Esophagus squamous epithelium (tissue), 5 donors: ENCODE measurements around the gene LRRC49. TPM values are rescaled to one million over a fixed set of nuclear protein-coding genes. Genes with fewer than 3 reads are reported as not detected.
"Not testable (repeated sequence)": the region's sequence is repeated elsewhere in the genome, so short reads cannot be mapped to it uniquely, and the experiment has no call there.

Source experiments
- DNase-seq: peaks from one replicate; lab custom pipeline; 2025; lab: John Stamatoyannopoulos, UW
- H3K27ac ChIP-seq, 4 donors: fragments of 200-600 bp; sonication (generic); one replicate each; pipeline ENCODE4 v1.5.1; 2016 to 2019; ENCODE audit warnings: mild to moderate bottlenecking in 1 of 4
- H3K27me3 ChIP-seq, 4 donors: fragments of 200-600 bp; sonication (generic); 1 replicate in 3 of 4; 2 replicates in 1 of 4; pipeline versions ENCODE4 v1.5.1 to v1.6.0; 2017 to 2021; ENCODE audit warnings: antibody characterized with exemption in 1 of 4
- H3K36me3 ChIP-seq, 3 donors: fragments of 200-600 bp; sonication (generic); one replicate each; pipeline ENCODE4 v1.5.1; 2016 to 2019
- H3K4me1 ChIP-seq, 3 donors: fragments of 200-600 bp; sonication (generic); one replicate each; pipeline ENCODE4 v1.5.1; 2017 to 2019
- H3K4me3 ChIP-seq, 4 donors: fragments of 200-600 bp; sonication (generic); 1 replicate in 3 of 4; 2 replicates in 1 of 4; pipeline ENCODE4 v1.5.1; 2016 to 2019; ENCODE audit warnings: mild to moderate bottlenecking in 2 of 4, moderate library complexity in 1 of 4
- H3K9me3 ChIP-seq, 3 donors: fragments of 200-600 bp; sonication (generic); one replicate each; pipeline ENCODE4 v1.5.1; 2016 to 2019
- POLR2A ChIP-seq, 4 donors: fragments of 450-650 bp; IDR thresholded peaks; one replicate each; pipeline ENCODE4 v1.6.1; 2017; ENCODE audit warnings: antibody characterized with exemption in 4 of 4, mild to moderate bottlenecking in 4 of 4, moderate library complexity in 3 of 4
- WGBS, 2 donors: methylation state at CpG; one replicate each; pipeline ENCODE4 v1.1.5; 2018; 5-methylcytosine and 5-hydroxymethylcytosine counted together
- intact Hi-C: fragments of 100-400 bp; cut with DNase I; formaldehyde crosslinking; loops from one replicate; pipeline ENCODE4 v1.15.0; 2022
- total RNA-seq, 4 donors: library from RNA; depleted of rRNA; stranded (reverse); fragments of >200 nt; gene quantifications; one replicate each; pipeline ENCODE4 v1.1.0, GENCODE V29; 2016
- TF ChIP-seq, protein P1 (sequence below), 6 experiments: fragments of 450-650 bp in 4 of 6; fragments of 200-600 bp in 2 of 6; sonication (generic) in 2 of 6; IDR thresholded peaks; one replicate each; pipeline ENCODE4 v1.5.1; 2016 to 2019; ENCODE audit warnings: antibody characterized with exemption in 6 of 6, mild to moderate bottlenecking in 4 of 6, moderate library complexity in 4 of 6
- donor health status: DM: yes; HTN: yes; CAD: no.

LRRC49 gene
- total RNA-seq, 4 donors from 2014 or later, result 0.34 to 5.5 (median 4.8) TPM

DNA sequence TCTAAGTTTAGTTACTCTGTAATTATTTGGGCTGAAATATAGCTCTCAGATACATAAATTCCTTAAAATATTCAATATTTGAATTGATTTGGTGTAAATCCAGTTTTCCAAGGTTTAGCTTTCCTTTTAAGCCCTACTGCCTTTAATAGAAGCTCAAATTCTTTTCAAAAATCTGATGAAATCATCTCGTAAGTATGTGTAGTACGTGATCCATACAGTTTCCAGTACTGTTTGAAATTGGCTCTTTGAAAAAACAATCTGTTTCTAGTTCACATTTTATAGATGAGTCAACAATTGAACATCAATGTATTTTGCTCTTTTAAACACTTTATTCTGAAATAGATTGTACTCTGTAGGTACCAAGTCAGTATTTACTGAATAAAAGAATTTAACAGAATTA, 84.2 kb downstream of the LRRC49 start:
- DNase-seq, result no peak
- WGBS, 2 donors, result 38 to 58% methylated on average over 2 of the region's 2 CpGs
- no peak for TF ChIP-seq POLR2A (IDR thresholded peaks at IDR 0.05)
- TF ChIP-seq, protein P1, sequence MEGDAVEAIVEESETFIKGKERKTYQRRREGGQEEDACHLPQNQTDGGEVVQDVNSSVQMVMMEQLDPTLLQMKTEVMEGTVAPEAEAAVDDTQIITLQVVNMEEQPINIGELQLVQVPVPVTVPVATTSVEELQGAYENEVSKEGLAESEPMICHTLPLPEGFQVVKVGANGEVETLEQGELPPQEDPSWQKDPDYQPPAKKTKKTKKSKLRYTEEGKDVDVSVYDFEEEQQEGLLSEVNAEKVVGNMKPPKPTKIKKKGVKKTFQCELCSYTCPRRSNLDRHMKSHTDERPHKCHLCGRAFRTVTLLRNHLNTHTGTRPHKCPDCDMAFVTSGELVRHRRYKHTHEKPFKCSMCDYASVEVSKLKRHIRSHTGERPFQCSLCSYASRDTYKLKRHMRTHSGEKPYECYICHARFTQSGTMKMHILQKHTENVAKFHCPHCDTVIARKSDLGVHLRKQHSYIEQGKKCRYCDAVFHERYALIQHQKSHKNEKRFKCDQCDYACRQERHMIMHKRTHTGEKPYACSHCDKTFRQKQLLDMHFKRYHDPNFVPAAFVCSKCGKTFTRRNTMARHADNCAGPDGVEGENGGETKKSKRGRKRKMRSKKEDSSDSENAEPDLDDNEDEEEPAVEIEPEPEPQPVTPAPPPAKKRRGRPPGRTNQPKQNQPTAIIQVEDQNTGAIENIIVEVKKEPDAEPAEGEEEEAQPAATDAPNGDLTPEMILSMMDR (IDR thresholded peaks at IDR 0.05), result no peak

DNA sequence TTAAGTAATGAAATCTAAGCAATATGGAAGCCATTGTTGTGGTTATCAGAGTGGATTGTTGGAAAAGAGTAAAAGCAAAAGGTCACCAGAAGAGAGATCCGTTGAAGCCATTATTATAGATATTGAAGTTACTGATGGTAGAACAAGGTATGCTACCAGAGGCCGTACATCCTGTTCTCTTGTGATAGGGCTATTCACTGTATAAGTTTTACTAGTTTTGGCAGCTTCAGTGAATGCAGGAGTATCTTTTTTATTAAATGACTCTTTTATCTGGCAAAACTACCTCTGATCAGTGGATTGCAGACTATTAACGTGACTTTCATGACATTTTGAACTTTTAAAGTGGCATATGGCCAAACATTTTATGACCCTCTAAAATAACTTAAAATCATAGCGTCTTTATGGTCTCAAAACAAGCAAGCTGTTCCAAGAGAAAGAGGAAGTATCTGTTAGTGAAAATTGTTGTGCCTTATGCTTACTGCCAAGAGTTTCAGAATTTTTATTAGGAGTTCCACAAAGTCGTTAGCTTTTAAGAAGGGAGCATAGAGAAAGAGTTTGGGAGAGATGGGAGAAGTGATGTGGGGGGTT, 102.9 kb downstream of the LRRC49 start:
- intact Hi-C loops, result no loop called here
- WGBS, 2 donors, result 48 to 52% methylated on average over 5 of the region's 5 CpGs
- TF ChIP-seq, protein P1 (IDR thresholded peaks at IDR 0.05), result no peak
- no peak for TF ChIP-seq POLR2A (IDR thresholded peaks at IDR 0.05)

More for the DNA sequence above, 84.2 kb downstream of the LRRC49 start:
- Histone ChIP-seq H3K36me3 (no peaks in the 10 kb centered on the region), H3K27me3 (no peaks in the 10 kb centered on the region), H3K9me3 (peaks cover 0 to 3% (median 0%) of the 10 kb centered on the region in 3 donors), H3K27ac (no peak overlapping the region), H3K4me3 (no peak overlapping the region), H3K4me1 (peaks cover 0 to 5% (median 0%) of the 10 kb centered on the region in 3 donors)
- intact Hi-C loops, result no loop called here

DNA sequence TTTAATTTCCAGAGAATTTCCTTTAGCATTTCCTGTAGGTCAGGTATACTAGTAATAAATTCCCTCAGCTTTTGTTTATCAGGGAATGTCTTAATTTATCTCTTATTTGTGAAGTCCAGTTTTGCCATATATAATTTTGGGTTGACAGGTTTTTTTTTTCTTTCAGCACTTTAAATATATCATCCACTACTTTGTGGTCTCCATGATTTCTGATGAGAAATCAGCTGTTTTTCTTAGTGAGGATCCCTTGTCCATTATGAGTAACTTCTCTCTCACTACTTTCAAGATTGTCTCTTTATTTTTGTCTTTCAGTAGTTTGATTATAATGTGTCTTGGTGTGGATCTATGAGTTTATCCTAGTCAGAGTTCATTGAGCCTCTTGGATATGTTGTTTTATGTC, 105.7 kb downstream of the LRRC49 start:
- Histone ChIP-seq H3K27ac (no peak overlapping the region), H3K4me1 (no peaks in the 10 kb centered on the region), H3K9me3 (no peaks in the 10 kb centered on the region), H3K4me3 (no peak overlapping the region), H3K27me3 (no peaks in the 10 kb centered on the region), H3K36me3 (peaks cover 0 to 14% (median 0%) of the 10 kb centered on the region in 3 donors)
- intact Hi-C loops, result no loop called here
- DNase-seq, result no peak
- no peak for TF ChIP-seq POLR2A (IDR thresholded peaks at IDR 0.05)
- TF ChIP-seq, protein P1 (IDR thresholded peaks at IDR 0.05), result no peak

More for the DNA sequence above, 102.9 kb downstream of the LRRC49 start:
- Histone ChIP-seq H3K9me3 (peaks cover 0 to 6% (median 0%) of the 10 kb centered on the region in 3 donors), H3K27me3 (no peaks in the 10 kb centered on the region), H3K36me3 (peaks cover 0 to 24% (median 0%) of the 10 kb centered on the region in 3 donors), H3K4me1 (no peaks in the 10 kb centered on the region), H3K27ac (no peak overlapping the region), H3K4me3 (no peak overlapping the region)
- DNase-seq, result no peak

DNA sequence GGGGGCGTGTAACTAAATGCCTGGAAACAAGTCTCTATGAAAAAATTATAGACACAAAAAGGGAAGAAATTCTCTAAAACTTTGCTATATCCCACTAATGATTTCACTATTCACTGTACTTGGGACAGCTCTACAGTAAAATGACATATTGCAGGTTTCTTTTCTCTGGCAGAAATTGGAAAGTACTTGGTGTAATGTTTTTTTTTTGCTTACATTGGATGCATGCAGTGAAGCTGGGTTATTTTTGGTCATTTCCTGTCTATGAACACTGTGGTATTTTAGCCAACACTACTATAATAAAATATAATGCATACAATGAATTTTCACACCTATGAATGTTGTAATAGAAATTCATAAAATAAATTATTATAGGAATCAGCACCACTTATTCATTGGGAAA, 109.7 kb downstream of the LRRC49 start:
- H3K4me3 ChIP-seq, result no peak overlapping the region
- 64 to 79% methylated on average over 1 of the region's 1 CpG for WGBS, 2 donors
- no peak for TF ChIP-seq POLR2A (IDR thresholded peaks at IDR 0.05)
- TF ChIP-seq, protein P1 (IDR thresholded peaks at IDR 0.05), result no peak
- DNase-seq, result no peak
- H3K36me3 ChIP-seq, result peaks cover 0 to 14% (median 0%) of the 10 kb centered on the region in 3 donors
- no peaks in the 10 kb centered on the region for H3K9me3 ChIP-seq
- no peaks in the 10 kb centered on the region for H3K4me1 ChIP-seq
- H3K27me3 ChIP-seq, result no peaks in the 10 kb centered on the region
- H3K27ac ChIP-seq, result no peak overlapping the region
- intact Hi-C loops, result no loop called here

DNA sequence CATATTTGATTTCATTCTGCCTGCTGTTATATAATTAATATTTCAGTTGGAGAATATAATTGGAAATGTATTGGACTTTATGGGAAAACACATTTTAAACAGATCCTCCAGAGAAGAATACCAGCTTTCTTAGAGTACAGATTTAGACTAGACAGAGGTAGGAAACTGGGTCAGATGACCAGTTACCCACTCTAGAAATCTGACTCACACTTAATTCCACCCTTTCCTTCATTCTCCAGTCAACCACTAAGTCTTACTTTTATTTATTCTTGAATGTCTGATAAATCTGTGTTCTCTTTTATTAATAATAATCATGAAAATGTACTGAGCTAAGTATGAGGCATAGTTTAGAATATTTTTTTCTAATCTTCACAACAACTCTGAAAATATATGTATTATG, 110.7 kb downstream of the LRRC49 start:
- Histone ChIP-seq H3K27ac (no peak overlapping the region), H3K4me3 (no peak overlapping the region), H3K9me3 (no peaks in the 10 kb centered on the region), H3K36me3 (peaks cover 0 to 14% (median 0%) of the 10 kb centered on the region in 3 donors), H3K4me1 (peaks cover 0 to 3% (median 0%) of the 10 kb centered on the region in 3 donors), H3K27me3 (no peaks in the 10 kb centered on the region)
- intact Hi-C loops, result no loop called here
- DNase-seq, result no peak
- TF ChIP-seq, protein P1 (IDR thresholded peaks at IDR 0.05), result no peak
- TF ChIP-seq POLR2A (IDR thresholded peaks at IDR 0.05), result no peak

DNA sequence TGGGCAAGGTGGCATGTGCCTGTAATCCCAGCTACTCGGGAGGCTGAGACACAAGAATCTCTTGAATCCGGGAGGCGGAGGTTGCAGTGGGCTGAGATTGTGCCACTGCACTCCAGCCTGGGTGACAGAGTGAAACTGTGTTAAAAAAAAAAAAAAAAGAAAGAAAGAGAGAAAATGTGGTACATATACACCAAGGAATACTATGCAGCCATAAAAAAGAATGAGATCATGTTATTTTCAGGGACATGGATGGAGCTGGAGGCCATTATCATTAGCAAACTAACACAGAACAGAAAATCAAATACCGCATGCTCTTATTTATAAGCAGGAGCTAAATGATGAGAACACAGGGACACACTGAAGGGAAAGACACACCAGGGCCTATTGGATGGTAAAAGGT, 111.9 kb downstream of the LRRC49 start:
- H3K4me1 ChIP-seq, result peaks cover 0 to 11% (median 0%) of the 10 kb centered on the region in 3 donors
- H3K27ac ChIP-seq, DNase-seq, H3K36me3 ChIP-seq, intact Hi-C loops, H3K9me3 ChIP-seq, H3K27me3 ChIP-seq, H3K4me3 ChIP-seq: not testable (repeated sequence)
- WGBS, 2 donors, result 93 to 99% methylated on average over 4 of the region's 4 CpGs
